Measurements from ENCODE around the gene SIPA1L3. TPM values are rescaled to one million over a fixed set of nuclear protein-coding genes. Genes with fewer than 3 reads are reported as not detected.

SIPA1L3 gene
- total and polyA plus RNA-seq, 8 donors, result 2.9 to 211 (median 24.3) TPM

- TF ChIP-seq POLR2AphosphoS5 (IDR thresholded peaks at IDR 0.05) (no peak), EP300 (IDR thresholded peaks at IDR 0.05) (no peak), CTCF (IDR thresholded peaks at IDR 0.05) (no peak)
- WGBS, 5 donors, result 75 to 92% (median 88%) methylated on average over 3 of the region's 3 CpGs
Measured at GRCh38 chr19:37877147-37877546, 29.9 kb upstream of the SIPA1L3 start.

GRCh38 chr19:37885392-37885791, 21.6 kb upstream of the SIPA1L3 start:
- 83 to 97% (median 93%) methylated on average over 1 of the region's 1 CpG for WGBS, 5 donors

More at GRCh38 chr19:37877147-37877546, 29.9 kb upstream of the SIPA1L3 start:
- no peaks in the 10 kb centered on the region for H3K36me3 ChIP-seq
- H3K4me1 ChIP-seq, result no peaks in the 10 kb centered on the region
- peaks cover 0 to 7% (median 3%) of the 10 kb centered on the region in 4 donors for H3K9me3 ChIP-seq
- no peak overlapping the region for H3K4me3 ChIP-seq
- intact Hi-C loops (cut with DNase I; ENCODE audit: low total_unique reads), result no loop called here
- no peak for DNase-seq
- no peak overlapping the region for H3K27ac ChIP-seq
- H3K27me3 ChIP-seq, result no peaks in the 10 kb centered on the region

GRCh38 chr19:37886571-37886970, 20.4 kb upstream of the SIPA1L3 start:
- intact Hi-C loops (cut with DNase I; ENCODE audit: low total_unique reads), result no loop called here
- Histone ChIP-seq H3K9me3 (peaks cover 0 to 31% (median 17%) of the 10 kb centered on the region in 4 donors), H3K4me1 (no peaks in the 10 kb centered on the region), H3K4me3 (no peak overlapping the region), H3K27me3 (peaks cover 0 to 24% (median 0%) of the 10 kb centered on the region in 3 donors), H3K36me3 (no peaks in the 10 kb centered on the region), H3K27ac (no peak overlapping the region)
- 69 to 100% (median 77%) methylated on average over 1 of the region's 1 CpG for WGBS, 5 donors
- DNase-seq, result no peak
- TF ChIP-seq EP300 (IDR thresholded peaks at IDR 0.05), result no peak
- no peak for TF ChIP-seq POLR2AphosphoS5 (IDR thresholded peaks at IDR 0.05)
- TF ChIP-seq CTCF (IDR thresholded peaks at IDR 0.05), result no peak
- TF ChIP-seq POLR2A (IDR thresholded peaks at IDR 0.05), result no peak

More at GRCh38 chr19:37885392-37885791, 21.6 kb upstream of the SIPA1L3 start:
- H3K36me3 ChIP-seq, result no peaks in the 10 kb centered on the region
- no peaks in the 10 kb centered on the region for H3K4me1 ChIP-seq
- no peak for DNase-seq
- H3K9me3 ChIP-seq, result peaks cover 0 to 32% (median 17%) of the 10 kb centered on the region in 4 donors
- no peak overlapping the region for H3K27ac ChIP-seq
- H3K4me3 ChIP-seq, result no peak overlapping the region
- intact Hi-C loops (cut with DNase I; ENCODE audit: low total_unique reads), result no loop called here
- no peak for TF ChIP-seq EP300 (IDR thresholded peaks at IDR 0.05)
- TF ChIP-seq POLR2A (IDR thresholded peaks at IDR 0.05), result no peak
- no peak for TF ChIP-seq POLR2AphosphoS5 (IDR thresholded peaks at IDR 0.05)
- no peak for TF ChIP-seq CTCF (IDR thresholded peaks at IDR 0.05)
- H3K27me3 ChIP-seq, result peaks cover 0 to 24% (median 0%) of the 10 kb centered on the region in 3 donors

GRCh38 chr19:37893845-37894575, 13.0 kb upstream of the SIPA1L3 start:
- 69 to 73% (median 71%) methylated on average over 10 to 11 of the region's 11 CpGs for WGBS, 5 donors
- peaks cover 0 to 16% (median 3%) of the 10 kb centered on the region in 3 donors for H3K27me3 ChIP-seq
- TF ChIP-seq CTCF (IDR thresholded peaks at IDR 0.05), result no peak
- TF ChIP-seq POLR2A (IDR thresholded peaks at IDR 0.05), result no peak
- TF ChIP-seq EP300 (IDR thresholded peaks at IDR 0.05), result no peak
- TF ChIP-seq POLR2AphosphoS5 (IDR thresholded peaks at IDR 0.05), result no peak
- no peak for DNase-seq
- H3K36me3 ChIP-seq, result no peaks in the 10 kb centered on the region
- no peaks in the 10 kb centered on the region for H3K4me1 ChIP-seq
- intact Hi-C loops (cut with DNase I; ENCODE audit: low total_unique reads), result no loop called here
- no peak overlapping the region for H3K4me3 ChIP-seq
- H3K9me3 ChIP-seq, result no peaks in the 10 kb centered on the region
- H3K27ac ChIP-seq, result no peak overlapping the region
